T47D (cell line): ENCODE results near the gene CTIF.

Experiments
- DNase-seq, 2 experiments: peaks; one replicate each; pipeline versions ENCODE4 v3.0.0 to v3.0.0-alpha.2; 2011 to 2012; ENCODE audit warnings: low read depth in 1 of 2, low spot score in 1 of 2
- JUND ChIP-seq: IDR thresholded peaks from 2 replicates; pipeline ENCODE4 v1.6.1; 2012; ENCODE audit warnings: low read depth
- in situ Hi-C: cut with HindIII; loops from 2 replicates; pipeline ENCODE4 v1.10.0; 2016; ENCODE audit warnings: low sequenced_read_pairs, low pct_unique_long_range_greater_than_20kb

The CTIF gene

GRCh38 chr18:48853588-48853987, 314.8 kb downstream of the CTIF start:
- no peak for DNase-seq
- in situ Hi-C loops = no loop called here
- no peak for TF ChIP-seq JUND

- in situ Hi-C loops = no loop called here
- no peak for TF ChIP-seq JUND
- DNase-seq = no peak
Observed at GRCh38 chr18:48854780-48855179, 315.9 kb downstream of the CTIF start.

GRCh38 chr18:48855422-48856377, 316.9 kb downstream of the CTIF start:
- no peak for TF ChIP-seq JUND
- in situ Hi-C loops = no loop called here
- no peak for DNase-seq

GRCh38 chr18:48857023-48857694, 318.3 kb downstream of the CTIF start:
- in situ Hi-C loops = no loop called here
- TF ChIP-seq JUND = no peak
- DNase-seq = no peak

GRCh38 chr18:48858676-48859075, 319.8 kb downstream of the CTIF start:
- TF ChIP-seq JUND = no peak
- in situ Hi-C loops = no loop called here
- DNase-seq = no peak

- in situ Hi-C loops = no loop called here
Observed at GRCh38 chr18:48859311-48860268, 320.8 kb downstream of the CTIF start.

GRCh38 chr18:48860269-48861180, 321.7 kb downstream of the CTIF start:
- no peak for TF ChIP-seq JUND
- in situ Hi-C loops = no loop called here
- no peak for DNase-seq

More at GRCh38 chr18:48859311-48860268, 320.8 kb downstream of the CTIF start:
- DNase-seq = no peak
- no peak for TF ChIP-seq JUND

GRCh38 chr18:48861181-48861708, 322.4 kb downstream of the CTIF start:
- no peak for DNase-seq
- in situ Hi-C loops = no loop called here
- no peak for TF ChIP-seq JUND

- TF ChIP-seq JUND = no peak
- in situ Hi-C loops = no loop called here
Observed at GRCh38 chr18:48862132-48862531, 323.3 kb downstream of the CTIF start.

GRCh38 chr18:48862678-48863270, 323.9 kb downstream of the CTIF start:
- no peak for TF ChIP-seq JUND
- no peak for DNase-seq
- in situ Hi-C loops = no loop called here

More at GRCh38 chr18:48862132-48862531, 323.3 kb downstream of the CTIF start:
- DNase-seq = no peak

GRCh38 chr18:48863432-48864065, 324.7 kb downstream of the CTIF start:
- in situ Hi-C loops = no loop called here
- no peak for DNase-seq
- TF ChIP-seq JUND = no peak
